HG03097 (cell line): Measurements from ENCODE around the gene NAAA.
"Not testable (repeated sequence)": the region's sequence is repeated elsewhere in the genome, so short reads cannot be mapped to it uniquely, and the experiment has no call there.

Experiments used
- ATAC-seq: cut with Tn5 transposase; IDR thresholded peaks from one replicate; pipeline ENCODE4 v1.9.1; 2021; ENCODE audit not compliant: unreplicated experiment, low FRiP score

The NAAA gene

GRCh38 chr4:75940692-75941253 is at the start of gene NAAA:
Gene NAAA, minus strand, starts transcription at chr4:75941013. Its CDS starts 64 bp downstream, at chr4:75940949.
- peak; percentile 84 for ATAC-seq

- no peak for ATAC-seq
Observed at GRCh38 chr4:75989846-75990528, 49.2 kb upstream of the NAAA start.

- no peak for ATAC-seq
Observed at GRCh38 chr4:75985116-75985515, 44.3 kb upstream of the NAAA start.

DNA sequence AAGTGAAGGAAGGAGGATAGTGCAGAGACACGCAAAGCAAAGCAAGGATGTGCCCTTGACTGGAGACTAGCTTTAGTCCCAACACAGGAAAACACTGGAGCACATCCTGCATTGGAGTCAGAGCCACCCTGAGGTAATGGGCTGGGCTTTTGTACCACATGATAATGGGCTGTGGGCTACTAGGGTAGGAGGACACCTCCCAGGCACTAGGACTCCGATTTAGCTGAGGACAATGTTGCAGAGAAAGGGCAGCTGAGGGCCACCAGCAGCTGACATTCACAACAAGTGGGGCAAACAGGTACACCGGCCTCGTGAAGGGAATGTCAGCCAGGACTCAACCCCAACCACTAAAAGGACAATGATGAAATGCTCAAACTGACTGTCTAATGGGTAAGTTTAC is 39.8 kb upstream of the NAAA start:
- no peak for ATAC-seq

- no peak for ATAC-seq
Observed at GRCh38 chr4:75976177-75976576, 35.4 kb upstream of the NAAA start.

DNA sequence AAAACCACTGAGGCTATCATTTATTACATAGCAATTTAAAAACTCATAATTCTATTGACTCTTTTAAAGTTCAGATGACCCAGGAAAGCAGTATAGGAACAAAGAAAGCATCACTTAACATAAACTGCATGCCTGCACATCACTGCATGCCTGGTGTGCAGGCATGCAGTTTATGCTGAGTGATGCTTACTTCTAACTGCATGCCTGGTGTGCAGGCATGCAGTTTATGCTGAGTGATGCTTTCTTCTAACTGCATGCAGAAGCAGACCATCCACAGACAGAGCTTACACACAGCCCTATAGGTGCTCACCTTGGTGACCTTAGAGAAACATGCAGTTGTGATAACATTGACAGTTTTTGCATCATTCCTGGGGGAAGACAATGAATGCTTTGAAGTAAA is 33.0 kb upstream of the NAAA start:
- ATAC-seq, result no peak

DNA sequence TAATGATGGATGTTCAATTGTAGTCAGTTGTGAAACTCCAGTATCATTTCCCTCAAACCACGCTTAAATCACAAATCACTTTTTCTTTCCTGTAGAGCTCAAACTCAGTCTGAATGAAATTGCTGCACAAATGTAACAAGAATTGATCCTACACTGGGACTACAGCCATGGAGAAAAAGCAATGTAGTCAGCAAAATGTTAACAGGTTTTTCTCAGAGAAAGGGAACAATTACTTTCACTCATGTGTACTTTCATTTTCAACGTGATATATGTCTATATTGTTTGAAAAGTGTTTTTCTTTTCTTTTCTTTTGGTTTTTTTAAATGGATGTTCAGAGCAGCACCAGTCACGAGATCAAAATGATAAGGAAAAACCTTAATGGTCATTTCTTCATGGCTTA is 27.3 kb upstream of the NAAA start:
- no peak for ATAC-seq

DNA sequence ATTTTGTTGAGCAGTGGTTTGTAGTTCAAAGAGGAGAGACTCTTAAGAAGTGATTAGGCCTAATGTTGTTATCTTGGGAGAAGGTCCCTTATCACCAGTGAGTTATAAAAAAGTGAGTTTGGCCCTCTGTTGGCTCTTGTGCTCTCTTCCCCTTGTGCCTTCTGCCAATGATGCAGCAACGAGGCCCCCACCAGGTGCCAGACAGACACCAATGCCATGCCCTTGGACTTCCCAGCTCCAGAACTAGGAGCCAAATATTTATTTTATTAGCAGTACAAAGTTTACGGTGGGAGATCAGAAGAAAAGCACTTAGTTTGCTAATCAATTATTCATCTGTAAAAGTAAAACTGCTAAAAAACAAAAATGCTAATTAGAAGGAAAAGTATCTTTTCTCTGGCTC is 22.7 kb upstream of the NAAA start:
- ATAC-seq, result no peak

- ATAC-seq, result not testable (repeated sequence)
Observed at GRCh38 chr4:75962072-75962471, 21.3 kb upstream of the NAAA start.

- not testable (repeated sequence) for ATAC-seq
Observed at GRCh38 chr4:75958546-75958945, 17.7 kb upstream of the NAAA start.

GRCh38 chr4:75954811-75955210 is 14.0 kb upstream of the NAAA start:
- not testable (repeated sequence) for ATAC-seq

- ATAC-seq, result no peak
Observed at GRCh38 chr4:75953509-75953908, 12.7 kb upstream of the NAAA start.

GRCh38 chr4:75950213-75950815 is 9.5 kb upstream of the NAAA start:
- ATAC-seq, result no peak

- ATAC-seq, result peak; percentile 64
Observed at GRCh38 chr4:75948822-75949444, 8.1 kb upstream of the NAAA start.

DNA sequence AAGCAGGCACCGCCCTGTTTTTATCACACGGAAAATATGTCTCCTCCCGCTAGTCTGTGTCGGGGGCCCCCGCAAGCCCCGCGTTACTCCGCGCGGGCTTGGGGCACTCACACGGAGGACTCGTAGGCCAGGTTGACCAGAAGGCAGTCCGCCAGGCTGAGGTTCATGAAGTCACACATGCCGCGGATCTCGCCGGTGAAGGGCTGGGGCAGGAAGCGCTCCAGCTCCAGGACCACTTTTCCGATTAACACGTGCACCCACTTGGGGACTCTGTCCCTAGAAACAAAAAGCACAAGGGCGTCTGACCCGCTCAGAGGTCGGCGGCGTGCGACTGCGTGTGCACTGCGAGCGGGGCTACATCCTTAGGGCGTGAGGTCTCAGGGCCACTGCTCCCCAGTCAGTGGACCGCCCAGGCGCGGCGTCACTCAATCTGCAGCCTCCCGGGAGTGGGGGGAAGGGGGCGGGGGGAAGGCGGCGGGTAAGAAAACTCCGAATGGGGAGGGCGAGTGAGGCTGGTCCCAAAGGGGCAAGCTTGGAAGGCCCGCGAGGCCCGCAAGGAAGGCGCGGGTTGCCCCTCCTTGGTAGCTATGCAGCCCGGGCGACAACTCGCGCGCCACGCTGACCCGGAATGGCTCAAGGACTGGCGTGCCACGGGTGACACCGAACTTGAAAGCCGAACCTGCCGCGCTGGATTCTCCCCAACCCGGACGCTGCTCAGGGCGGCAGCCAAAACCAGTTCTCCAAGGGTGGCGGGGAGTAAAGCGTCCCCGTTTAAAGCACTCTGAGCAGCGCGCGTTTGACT is 722 bp downstream of the NAAA start:
- peak; percentile 50 for ATAC-seq

GRCh38 chr4:75935628-75936027 is 5.2 kb downstream of the NAAA start:
- no peak for ATAC-seq

- ATAC-seq, result no peak
Observed at GRCh38 chr4:75930152-75930551, 10.7 kb downstream of the NAAA start.

DNA sequence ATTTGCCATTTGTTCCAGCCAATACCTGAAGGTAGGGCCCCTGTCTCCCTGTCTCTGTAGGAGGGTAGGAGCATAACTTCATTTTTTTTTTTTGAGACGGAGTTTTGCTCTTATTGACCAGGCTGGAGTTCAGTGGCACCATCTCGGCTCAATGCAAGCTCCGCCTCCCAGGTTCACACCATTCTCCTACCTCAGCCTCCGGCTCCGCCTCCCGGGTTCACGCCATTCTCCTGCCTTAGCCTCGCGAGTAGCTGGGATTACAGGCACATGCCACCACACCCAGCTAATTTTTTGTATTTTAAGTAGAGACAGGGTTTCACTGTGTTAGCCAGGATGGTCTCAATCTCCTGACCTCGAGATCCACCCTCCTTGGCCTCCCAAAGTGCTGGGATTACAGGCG is 15.9 kb downstream of the NAAA start:
- not testable (repeated sequence) for ATAC-seq

DNA sequence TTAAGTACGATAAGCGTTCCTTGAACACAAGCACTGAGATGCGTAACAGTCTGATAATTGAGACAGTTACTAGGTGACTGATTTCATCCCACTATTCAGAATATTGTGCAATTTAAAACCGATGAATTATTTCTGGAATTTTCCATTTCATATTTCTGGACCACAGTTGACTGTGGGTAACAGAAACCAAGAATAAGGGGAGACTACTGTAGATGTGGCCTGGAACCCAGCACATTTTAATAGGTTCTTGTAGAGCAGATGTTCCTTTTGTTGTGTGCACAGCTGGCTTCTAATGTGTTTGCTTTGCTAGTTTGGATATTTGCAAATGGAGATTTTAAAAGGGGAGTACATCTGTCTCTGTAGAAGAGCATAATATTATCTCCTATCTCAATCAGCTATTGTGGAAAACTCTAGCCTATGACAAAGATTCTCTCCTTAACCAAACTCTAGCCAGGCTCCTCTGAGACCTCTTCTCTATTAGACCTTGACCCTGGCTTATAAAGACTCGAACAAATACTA is 16.4 kb downstream of the NAAA start:
- no peak for ATAC-seq

DNA sequence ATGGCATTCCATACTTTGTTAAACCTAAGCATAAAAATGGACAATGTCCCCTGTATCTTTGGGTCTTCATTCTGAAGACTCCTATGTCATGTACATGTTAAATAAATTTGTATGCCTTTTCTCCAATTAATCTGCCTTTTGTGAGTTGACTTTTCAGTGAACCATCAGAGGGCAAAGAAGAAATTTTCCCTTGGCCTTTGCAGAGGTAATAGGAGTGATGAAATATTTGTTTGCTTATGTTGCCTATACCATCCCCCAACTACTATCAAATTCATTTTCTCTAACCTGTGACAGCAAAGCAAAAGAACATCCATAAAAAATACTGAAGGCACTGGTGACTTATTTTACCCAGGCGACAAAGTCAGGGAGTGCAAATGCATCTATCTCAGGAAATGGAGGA is 18.2 kb downstream of the NAAA start:
- no peak for ATAC-seq

GRCh38 chr4:75921910-75922309 is 18.9 kb downstream of the NAAA start:
- no peak for ATAC-seq
